ENCODE data around the gene HSPB7. TPM values are rescaled to one million over a fixed set of nuclear protein-coding genes. Genes with fewer than 3 reads are reported as not detected.
A peak's percentile ranks its signal among the peaks of the same experiment; 100 is the strongest.
"Not testable (repeated sequence)": the region's sequence is repeated elsewhere in the genome, so short reads cannot be mapped to it uniquely, and the experiment has no call there.

Gene HSPB7
- total and polyA plus RNA-seq, 12 donors, result 4,333 to 6,425 (median 4,947) TPM

DNA sequence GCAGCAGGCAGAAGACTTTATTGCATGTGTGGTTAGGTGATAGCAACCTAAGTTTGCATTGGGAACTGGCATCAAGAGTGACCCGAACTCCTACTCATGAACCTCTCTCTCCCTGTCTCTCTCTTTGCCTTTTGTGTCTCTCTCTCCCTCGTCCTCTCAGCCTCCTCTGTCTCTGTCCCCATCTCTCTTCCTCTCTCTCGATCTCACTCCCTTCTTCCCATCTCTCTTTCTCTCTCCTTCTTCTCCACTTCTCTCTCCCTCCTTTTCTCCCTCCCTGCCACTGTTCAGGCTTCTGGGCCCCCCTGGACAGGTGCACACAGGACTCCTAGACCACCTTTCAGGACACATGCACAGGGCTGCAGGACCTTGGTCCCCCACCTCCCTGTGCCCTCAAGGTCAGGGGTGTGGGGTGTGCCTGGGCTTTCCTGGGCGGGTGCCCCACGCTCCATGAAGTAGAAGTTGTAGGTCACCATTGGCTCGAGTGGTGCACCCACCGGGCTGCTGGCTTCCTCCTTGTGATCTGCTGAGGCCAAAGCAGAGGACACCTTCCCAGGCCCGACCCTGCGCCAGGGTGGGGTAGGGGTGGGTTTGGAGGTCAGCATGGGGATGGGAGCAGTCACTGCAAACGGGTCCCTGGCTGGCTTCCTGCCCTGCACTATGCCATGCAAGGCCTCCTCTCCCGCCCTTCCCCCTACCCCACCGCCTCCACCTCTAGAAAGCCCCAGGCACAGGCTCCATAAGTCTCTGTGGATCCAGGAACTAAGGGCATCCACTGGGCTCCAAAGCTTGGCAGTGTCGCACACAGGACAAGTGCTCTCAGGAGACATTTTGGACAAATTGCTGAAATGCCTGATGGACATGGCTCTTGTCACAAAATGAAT lies 28.7 kb downstream of the HSPB7 start:
- DNase-seq (no peak), ATAC-seq (peak in 1 of 8 donors; percentile 30)
- no peak overlapping the region for H3K27ac ChIP-seq
- intact Hi-C loops (cut with DNase I), result no loop called here
- H3K4me1 ChIP-seq, result peaks cover 0 to 5% (median 0%) of the 10 kb centered on the region in 9 donors
- no peaks in the 10 kb centered on the region for H3K27me3 ChIP-seq
- no peaks in the 10 kb centered on the region for H3K9me3 ChIP-seq
- TF ChIP-seq CTCF (IDR thresholded peaks at IDR 0.05), result no peak
- WGBS, 2 donors, result 83 to 86% methylated on average over 13 of the region's 13 CpGs
- no peak overlapping the region for H3K4me3 ChIP-seq
- H3K36me3 ChIP-seq, result no peaks in the 10 kb centered on the region

DNA sequence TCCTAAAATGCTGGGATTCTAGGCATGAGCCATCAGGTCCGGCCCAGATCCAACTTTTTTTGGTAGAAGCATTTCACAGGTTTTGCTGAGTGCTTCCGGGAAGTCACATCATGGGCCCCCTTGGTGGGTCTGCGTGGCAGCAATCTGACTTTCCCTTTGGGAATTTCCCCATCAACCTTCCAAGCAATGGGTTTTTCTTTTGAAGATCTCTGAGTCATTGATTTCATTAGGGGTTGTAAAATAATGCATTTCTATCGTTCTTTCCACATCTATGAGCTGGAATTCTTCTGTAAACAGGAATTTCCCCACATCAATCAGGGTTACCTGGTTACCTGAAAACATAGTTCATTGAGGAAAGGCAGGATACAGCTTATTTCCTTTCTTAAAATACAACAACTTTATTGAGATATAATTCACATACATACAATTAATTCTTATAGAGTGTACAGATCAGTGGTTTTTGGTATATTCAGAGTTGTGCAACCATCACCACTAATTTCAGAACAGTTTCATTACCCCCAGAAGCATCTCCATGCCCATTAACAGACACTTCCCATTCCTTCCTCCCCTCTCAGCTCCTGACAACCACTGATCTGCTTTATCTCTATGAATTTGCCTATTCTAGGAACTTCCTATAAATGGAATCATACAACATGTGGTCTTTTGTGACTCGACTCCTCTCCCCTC lies 32.1 kb downstream of the HSPB7 start:
- Histone ChIP-seq H3K27me3 (no peaks in the 10 kb centered on the region), H3K4me3 (no peak overlapping the region), H3K27ac (no peak overlapping the region), H3K9me3 (no peaks in the 10 kb centered on the region), H3K36me3 (no peaks in the 10 kb centered on the region), H3K4me1 (peaks cover 0 to 5% (median 0%) of the 10 kb centered on the region in 9 donors)
- DNase-seq (no peak), ATAC-seq (no peak)
- WGBS, 2 donors, result 69 to 74% methylated on average over 5 of the region's 5 CpGs
- TF ChIP-seq CTCF (IDR thresholded peaks at IDR 0.05), result no peak
- intact Hi-C loops (cut with DNase I), result no loop called here

- Histone ChIP-seq H3K4me1 (peaks cover 0 to 5% (median 0%) of the 10 kb centered on the region in 9 donors), H3K27me3 (no peaks in the 10 kb centered on the region), H3K36me3 (no peaks in the 10 kb centered on the region), H3K4me3 (no peak overlapping the region), H3K9me3 (no peaks in the 10 kb centered on the region), H3K27ac (no peak overlapping the region)
- no peak for TF ChIP-seq CTCF (IDR thresholded peaks at IDR 0.05)
- WGBS, 2 donors, result 30 to 31% methylated on average over 1 of the region's 1 CpG
- DNase-seq (no peak), ATAC-seq (no peak)
- intact Hi-C loops (cut with DNase I), result no loop called here
These were observed 34.6 kb downstream of the HSPB7 start for GRCh38 chr1:15983275-15983674.

DNA sequence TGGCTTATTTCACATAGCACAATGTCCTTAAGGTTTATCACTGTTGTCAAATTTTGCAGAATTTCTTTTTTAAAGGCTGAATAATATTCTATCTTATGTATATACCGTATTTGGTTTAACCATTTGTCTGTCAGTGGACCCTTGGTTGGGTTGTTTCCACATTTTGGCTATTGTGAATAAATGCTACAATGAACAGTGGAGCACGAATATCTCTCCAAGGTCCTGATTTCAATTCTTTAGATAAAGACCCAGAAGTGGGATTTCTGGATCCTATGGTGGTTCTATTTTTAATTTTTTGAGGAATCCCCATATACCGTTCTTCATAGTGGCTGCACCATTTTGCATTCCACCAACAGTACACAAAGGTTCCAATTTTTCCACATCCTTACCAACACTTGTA lies 36.2 kb downstream of the HSPB7 start:
- Histone ChIP-seq H3K4me3 (no peak overlapping the region), H3K9me3 (no peaks in the 10 kb centered on the region), H3K27me3 (no peaks in the 10 kb centered on the region), H3K4me1 (peaks cover 0 to 5% (median 0%) of the 10 kb centered on the region in 9 donors), H3K36me3 (no peaks in the 10 kb centered on the region), H3K27ac (no peak overlapping the region)
- ATAC-seq, result no peak
- DNase-seq, result no peak
- 77 to 81% methylated on average over 3 of the region's 3 CpGs for WGBS, 2 donors
- TF ChIP-seq CTCF (IDR thresholded peaks at IDR 0.05), result no peak
- intact Hi-C loops (cut with DNase I), result no loop called here

GRCh38 chr1:15977947-15978346 lies 39.9 kb downstream of the HSPB7 start:
- H3K27me3 ChIP-seq; H3K9me3 ChIP-seq; H3K36me3 ChIP-seq; ATAC-seq; H3K4me3 ChIP-seq; H3K27ac ChIP-seq; intact Hi-C loops (cut with DNase I); DNase-seq: not testable (repeated sequence)
- H3K4me1 ChIP-seq, result peaks cover 0 to 25% (median 15%) of the 10 kb centered on the region in 9 donors
- 92 to 95% methylated on average over 4 of the region's 4 CpGs for WGBS, 2 donors
